ENCODE data around the gene APOD.

Gene APOD

DNA sequence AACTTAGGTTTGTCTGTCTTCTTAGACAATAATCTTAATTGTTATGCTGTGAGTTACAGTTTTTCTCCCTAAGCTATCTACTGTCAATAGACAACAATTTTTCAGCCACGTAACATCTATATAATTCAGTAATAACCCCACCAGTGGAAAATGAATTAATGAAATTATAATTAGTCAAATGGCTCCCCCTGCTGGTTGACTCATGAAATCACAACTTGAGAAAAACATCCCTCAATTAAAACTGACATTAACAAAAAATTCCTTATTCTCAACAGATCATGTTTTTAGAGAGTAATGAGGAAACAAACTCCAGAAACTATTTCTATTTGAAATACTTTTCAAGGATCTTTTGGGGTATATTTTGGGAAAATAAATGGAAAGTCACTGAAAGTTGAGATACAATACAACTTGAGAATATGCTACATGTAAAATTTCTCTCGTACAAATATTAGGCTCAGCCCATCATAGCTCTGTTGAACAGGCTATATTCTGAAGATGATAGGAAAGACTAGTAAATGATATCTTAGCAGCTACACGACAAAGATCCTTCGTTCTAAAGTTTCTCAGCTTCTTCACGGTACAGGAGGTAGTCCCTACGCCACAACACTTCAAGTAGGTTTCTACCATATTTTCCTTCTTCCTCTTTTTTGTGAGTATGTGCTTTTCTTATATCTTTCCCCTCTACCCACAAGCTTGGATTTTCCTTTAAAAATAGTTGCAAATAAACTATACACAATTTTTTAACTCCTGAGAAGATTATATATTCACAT, 61.3 kb downstream of the APOD start:
- DNase-seq = peak; percentile 40
